GM21423 (cell line): ENCODE measurements around the gene MARK3.

ENCODE experiments used
- ATAC-seq: cut with Tn5 transposase; IDR thresholded peaks from one replicate; pipeline ENCODE4 v1.9.1; 2021; ENCODE audit warnings: mild to moderate bottlenecking, moderate library complexity; ENCODE audit not compliant: unreplicated experiment

Gene MARK3

GRCh38 chr14:103485504-103485903 lies 100.3 kb downstream of the MARK3 start:
- no peak for ATAC-seq

GRCh38 chr14:103488071-103488470 lies 102.9 kb downstream of the MARK3 start:
- ATAC-seq, result no peak

- ATAC-seq, result no peak
Observed at GRCh38 chr14:103488960-103489359, 103.7 kb downstream of the MARK3 start.

- ATAC-seq, result no peak
Observed at GRCh38 chr14:103489621-103490020, 104.4 kb downstream of the MARK3 start.

- ATAC-seq, result no peak
Observed at GRCh38 chr14:103491691-103492090, 106.5 kb downstream of the MARK3 start.

GRCh38 chr14:103492156-103492925 lies 107.1 kb downstream of the MARK3 start:
- no peak for ATAC-seq

- ATAC-seq, result no peak
Observed at GRCh38 chr14:103495854-103496253, 110.6 kb downstream of the MARK3 start.

- no peak for ATAC-seq
Observed at GRCh38 chr14:103496776-103497175, 111.6 kb downstream of the MARK3 start.

GRCh38 chr14:103499709-103500108 lies 114.5 kb downstream of the MARK3 start:
- no peak for ATAC-seq

GRCh38 chr14:103500148-103500990 lies 115.2 kb downstream of the MARK3 start:
- ATAC-seq, result peak; percentile 56

- ATAC-seq, result no peak
Observed at GRCh38 chr14:103501041-103501870, 116.0 kb downstream of the MARK3 start.

GRCh38 chr14:103501921-103502669 lies 116.9 kb downstream of the MARK3 start:
- no peak for ATAC-seq

GRCh38 chr14:103502877-103503276 lies 117.7 kb downstream of the MARK3 start:
- ATAC-seq, result no peak

- ATAC-seq, result no peak
Observed at GRCh38 chr14:103503296-103503695, 118.1 kb downstream of the MARK3 start.

GRCh38 chr14:103504991-103505565 lies 119.9 kb downstream of the MARK3 start:
- ATAC-seq, result no peak

- no peak for ATAC-seq
Observed at GRCh38 chr14:103507751-103508150, 122.5 kb downstream of the MARK3 start.

GRCh38 chr14:103508521-103509329 lies 123.5 kb downstream of the MARK3 start:
- no peak for ATAC-seq

GRCh38 chr14:103509864-103510723 lies 124.9 kb downstream of the MARK3 start:
- ATAC-seq, result no peak
